NCI-H2196 treated with DMSO at 0.1 percent for 48 hours (cell line): ENCODE results near the gene RASAL1.

Experiments
- DNase-seq: peaks from one replicate; lab custom pipeline; 2025; ENCODE audit not compliant: unreplicated experiment; lab: John Stamatoyannopoulos, UW

The RASAL1 gene

GRCh38 chr12:113077057-113077858, 58.3 kb downstream of the RASAL1 start:
- DNase-seq, result no peak

GRCh38 chr12:113075137-113075683, 60.4 kb downstream of the RASAL1 start:
- DNase-seq, result no peak

- no peak for DNase-seq
Observed at GRCh38 chr12:113073586-113073985, 62.0 kb downstream of the RASAL1 start.

- no peak for DNase-seq
Observed at GRCh38 chr12:113072136-113072535, 63.4 kb downstream of the RASAL1 start.

- no peak for DNase-seq
Observed at GRCh38 chr12:113071135-113072112, 64.1 kb downstream of the RASAL1 start.

GRCh38 chr12:113070117-113070906, 65.2 kb downstream of the RASAL1 start:
- DNase-seq, result no peak

- DNase-seq, result no peak
Observed at GRCh38 chr12:113069751-113070116, 65.8 kb downstream of the RASAL1 start.

- no peak for DNase-seq
Observed at GRCh38 chr12:113069149-113069548, 66.4 kb downstream of the RASAL1 start.

- no peak for DNase-seq
Observed at GRCh38 chr12:113067987-113068935, 67.3 kb downstream of the RASAL1 start.

- DNase-seq, result no peak
Observed at GRCh38 chr12:113066813-113067400, 68.7 kb downstream of the RASAL1 start.

- no peak for DNase-seq
Observed at GRCh38 chr12:113065126-113066007, 70.2 kb downstream of the RASAL1 start.

GRCh38 chr12:113064395-113065125, 71.0 kb downstream of the RASAL1 start:
- no peak for DNase-seq

GRCh38 chr12:113063396-113064350, 71.9 kb downstream of the RASAL1 start:
- no peak for DNase-seq

- DNase-seq, result no peak
Observed at GRCh38 chr12:113062502-113063395, 72.8 kb downstream of the RASAL1 start.

GRCh38 chr12:113061061-113061694, 74.4 kb downstream of the RASAL1 start:
- DNase-seq, result no peak
